ENCODE results near the gene TBC1D5.

Gene TBC1D5

DNA sequence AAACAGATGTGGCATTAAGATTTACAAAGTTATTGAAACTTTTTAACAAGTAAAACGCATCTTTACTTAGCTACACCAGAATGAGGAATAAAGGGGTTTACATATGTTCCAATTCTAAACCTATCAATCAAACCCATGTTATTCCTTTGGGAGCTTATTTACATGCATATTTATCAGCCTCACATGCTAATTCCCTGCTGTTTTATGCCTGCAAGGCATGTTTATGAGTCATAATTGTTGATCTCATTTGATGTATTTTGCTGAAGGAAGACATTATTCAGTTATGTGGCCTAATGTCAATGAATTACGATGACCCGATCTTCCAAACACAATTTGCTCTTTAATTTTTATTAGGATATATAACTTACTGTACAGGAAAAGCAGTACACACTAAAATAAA is 272.9 kb downstream of the TBC1D5 start:
- TF ChIP-seq, protein P1, sequence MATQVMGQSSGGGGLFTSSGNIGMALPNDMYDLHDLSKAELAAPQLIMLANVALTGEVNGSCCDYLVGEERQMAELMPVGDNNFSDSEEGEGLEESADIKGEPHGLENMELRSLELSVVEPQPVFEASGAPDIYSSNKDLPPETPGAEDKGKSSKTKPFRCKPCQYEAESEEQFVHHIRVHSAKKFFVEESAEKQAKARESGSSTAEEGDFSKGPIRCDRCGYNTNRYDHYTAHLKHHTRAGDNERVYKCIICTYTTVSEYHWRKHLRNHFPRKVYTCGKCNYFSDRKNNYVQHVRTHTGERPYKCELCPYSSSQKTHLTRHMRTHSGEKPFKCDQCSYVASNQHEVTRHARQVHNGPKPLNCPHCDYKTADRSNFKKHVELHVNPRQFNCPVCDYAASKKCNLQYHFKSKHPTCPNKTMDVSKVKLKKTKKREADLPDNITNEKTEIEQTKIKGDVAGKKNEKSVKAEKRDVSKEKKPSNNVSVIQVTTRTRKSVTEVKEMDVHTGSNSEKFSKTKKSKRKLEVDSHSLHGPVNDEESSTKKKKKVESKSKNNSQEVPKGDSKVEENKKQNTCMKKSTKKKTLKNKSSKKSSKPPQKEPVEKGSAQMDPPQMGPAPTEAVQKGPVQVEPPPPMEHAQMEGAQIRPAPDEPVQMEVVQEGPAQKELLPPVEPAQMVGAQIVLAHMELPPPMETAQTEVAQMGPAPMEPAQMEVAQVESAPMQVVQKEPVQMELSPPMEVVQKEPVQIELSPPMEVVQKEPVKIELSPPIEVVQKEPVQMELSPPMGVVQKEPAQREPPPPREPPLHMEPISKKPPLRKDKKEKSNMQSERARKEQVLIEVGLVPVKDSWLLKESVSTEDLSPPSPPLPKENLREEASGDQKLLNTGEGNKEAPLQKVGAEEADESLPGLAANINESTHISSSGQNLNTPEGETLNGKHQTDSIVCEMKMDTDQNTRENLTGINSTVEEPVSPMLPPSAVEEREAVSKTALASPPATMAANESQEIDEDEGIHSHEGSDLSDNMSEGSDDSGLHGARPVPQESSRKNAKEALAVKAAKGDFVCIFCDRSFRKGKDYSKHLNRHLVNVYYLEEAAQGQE (IDR thresholded peaks at IDR 0.05; ENCODE audit: insufficient read depth in 1 of 2, low read depth in 2 of 2, low read length in 2 of 2), result no peak
- TF ChIP-seq TAF1 (IDR thresholded peaks at IDR 0.05; ENCODE audit: borderline replicate concordance, insufficient read depth, low read length) (no peak), FOXP2 (optimal IDR thresholded peaks at IDR 0.05; ENCODE audit: borderline replicate concordance, extremely low read depth, extremely low read length, insufficient read depth) (no peak), SIN3A (IDR thresholded peaks at IDR 0.05; ENCODE audit: borderline replicate concordance, insufficient read depth, low read length) (no peak), POLR2AphosphoS5 (IDR thresholded peaks at IDR 0.05; ENCODE audit: low read depth, low read length) (no peak)

DNA sequence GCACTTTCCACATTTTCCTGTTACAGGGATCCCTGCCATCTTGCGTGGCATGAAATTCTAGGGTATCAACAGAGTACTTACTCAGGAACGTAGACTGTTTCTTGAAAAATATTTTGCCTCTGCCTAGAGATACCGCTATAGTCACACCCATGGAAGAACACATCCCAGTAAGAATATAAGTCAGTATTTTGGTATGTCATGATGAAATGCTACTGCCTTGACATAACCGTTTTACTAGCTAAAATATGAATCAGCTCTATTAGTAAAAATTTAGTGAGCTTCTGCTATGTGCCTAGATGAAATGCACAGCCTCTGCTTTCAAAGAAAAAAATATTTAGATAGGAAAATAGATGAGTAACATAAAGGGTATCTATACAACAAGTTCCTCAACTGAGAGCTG is 276.4 kb downstream of the TBC1D5 start:
- TF ChIP-seq POLR2AphosphoS5 (IDR thresholded peaks at IDR 0.05; ENCODE audit: low read depth, low read length) (no peak), SIN3A (IDR thresholded peaks at IDR 0.05; ENCODE audit: borderline replicate concordance, insufficient read depth, low read length) (no peak), TAF1 (IDR thresholded peaks at IDR 0.05; ENCODE audit: borderline replicate concordance, insufficient read depth, low read length) (no peak), FOXP2 (optimal IDR thresholded peaks at IDR 0.05; ENCODE audit: borderline replicate concordance, extremely low read depth, extremely low read length, insufficient read depth) (no peak)
- TF ChIP-seq, protein P1 (IDR thresholded peaks at IDR 0.05; ENCODE audit: insufficient read depth in 1 of 2, low read depth in 2 of 2, low read length in 2 of 2), result no peak

DNA sequence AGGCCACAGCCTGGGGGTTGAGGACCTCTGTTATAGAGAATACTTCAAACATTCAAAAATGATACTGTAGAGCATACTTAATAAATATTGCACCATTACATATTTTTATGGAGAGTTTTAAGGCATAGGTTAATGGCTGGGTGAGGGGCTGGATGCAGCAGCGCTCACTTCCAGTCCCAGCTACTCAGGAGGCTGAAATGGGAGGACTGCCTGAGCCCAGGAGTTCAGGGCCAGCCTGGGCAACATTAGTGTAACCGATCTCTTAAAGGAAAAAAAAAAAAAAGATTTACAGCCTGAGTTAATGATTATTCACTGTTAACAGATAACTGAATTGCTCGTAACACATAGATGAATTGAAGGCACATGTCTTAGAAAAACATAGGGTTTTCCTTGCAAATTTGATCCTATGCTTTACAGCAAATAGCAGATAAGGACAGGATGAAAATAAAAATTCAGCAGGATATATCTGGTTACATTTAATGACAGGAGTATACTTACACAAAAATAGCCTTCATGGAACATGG is 282.9 kb downstream of the TBC1D5 start:
- TF ChIP-seq TAF1 (IDR thresholded peaks at IDR 0.05; ENCODE audit: borderline replicate concordance, insufficient read depth, low read length) (no peak), POLR2AphosphoS5 (IDR thresholded peaks at IDR 0.05; ENCODE audit: low read depth, low read length) (no peak), FOXP2 (optimal IDR thresholded peaks at IDR 0.05; ENCODE audit: borderline replicate concordance, extremely low read depth, extremely low read length, insufficient read depth) (no peak), SIN3A (IDR thresholded peaks at IDR 0.05; ENCODE audit: borderline replicate concordance, insufficient read depth, low read length) (no peak)
- TF ChIP-seq, protein P1 (IDR thresholded peaks at IDR 0.05; ENCODE audit: insufficient read depth in 1 of 2, low read depth in 2 of 2, low read length in 2 of 2), result no peak

DNA sequence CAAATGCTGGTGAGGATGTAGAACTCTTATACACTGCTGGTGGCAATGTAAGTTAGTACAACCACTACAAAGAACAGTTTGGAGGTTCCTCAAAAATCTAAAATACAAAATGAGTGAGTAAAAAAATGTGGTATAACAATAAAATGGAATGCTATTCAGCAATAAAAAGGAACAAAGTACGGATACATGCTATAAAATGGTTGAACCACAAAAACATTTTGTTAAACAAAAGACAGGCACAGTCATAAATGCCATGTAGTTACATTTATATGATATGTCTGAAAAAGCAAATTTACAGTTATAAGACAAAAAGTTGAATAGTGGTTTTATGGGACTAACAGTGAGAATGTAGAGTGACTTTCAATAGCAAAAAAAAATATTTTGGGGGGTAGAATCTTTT is 285.8 kb downstream of the TBC1D5 start:
- TF ChIP-seq SIN3A (IDR thresholded peaks at IDR 0.05; ENCODE audit: borderline replicate concordance, insufficient read depth, low read length) (no peak), FOXP2 (optimal IDR thresholded peaks at IDR 0.05; ENCODE audit: borderline replicate concordance, extremely low read depth, extremely low read length, insufficient read depth) (no peak), TAF1 (IDR thresholded peaks at IDR 0.05; ENCODE audit: borderline replicate concordance, insufficient read depth, low read length) (no peak), POLR2AphosphoS5 (IDR thresholded peaks at IDR 0.05; ENCODE audit: low read depth, low read length) (no peak)
- TF ChIP-seq, protein P1 (IDR thresholded peaks at IDR 0.05; ENCODE audit: insufficient read depth in 1 of 2, low read depth in 2 of 2, low read length in 2 of 2), result no peak

DNA sequence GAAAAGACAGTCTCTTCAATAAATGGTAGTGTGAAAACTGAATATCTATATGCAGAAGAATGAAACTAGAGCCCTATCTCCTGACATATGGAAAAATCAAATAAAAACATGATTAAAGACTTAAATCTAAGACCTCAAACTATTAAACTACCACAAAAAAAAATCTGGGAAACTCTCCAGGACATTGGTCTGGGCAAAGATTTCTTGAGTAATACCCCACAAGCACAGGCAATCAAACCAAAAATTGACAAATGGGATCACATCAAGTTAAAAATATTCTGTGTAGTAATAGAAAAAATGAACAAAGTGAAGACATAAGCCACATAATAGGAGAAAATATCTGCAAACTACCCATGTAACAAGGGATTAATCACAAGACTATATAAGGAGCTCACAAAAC is 286.4 kb downstream of the TBC1D5 start:
- no peak for TF ChIP-seq POLR2AphosphoS5 (IDR thresholded peaks at IDR 0.05; ENCODE audit: low read depth, low read length)
- no peak for TF ChIP-seq SIN3A (IDR thresholded peaks at IDR 0.05; ENCODE audit: borderline replicate concordance, insufficient read depth, low read length)
- TF ChIP-seq, protein P1 (IDR thresholded peaks at IDR 0.05; ENCODE audit: insufficient read depth in 1 of 2, low read depth in 2 of 2, low read length in 2 of 2), result no peak
- TF ChIP-seq TAF1 (IDR thresholded peaks at IDR 0.05; ENCODE audit: borderline replicate concordance, insufficient read depth, low read length), result no peak
- no peak for TF ChIP-seq FOXP2 (optimal IDR thresholded peaks at IDR 0.05; ENCODE audit: borderline replicate concordance, extremely low read depth, extremely low read length, insufficient read depth)

Measured in PFSK-1 (cell line).